OCI-LY3 (cell line): ENCODE data around the gene SSUH2.

ENCODE experiments used
- CTCF ChIP-seq: fragments of 200-600, 300-600 bp; sonication (generic); IDR thresholded peaks from 2 replicates; pipeline ENCODE4 v1.5.1; 2014; ENCODE audit warnings: antibody characterized with exemption, low read length, low read depth
- EZH2phosphoT487 ChIP-seq: fragments of 200-600 bp; shearing (Covaris generic); IDR thresholded peaks from 2 replicates; pipeline ENCODE4 v1.6.1; 2018; ENCODE audit warnings: antibody characterized with exemption, mixed run types, low read depth

- no peak for TF ChIP-seq CTCF
- no peak for TF ChIP-seq EZH2phosphoT487
Observed at GRCh38 chr3:8635125-8635524, 9.5 kb downstream of the SSUH2 start.
